NCI-H2227 treated with DMSO at 0.1 percent for 48 hours (cell line): Measurements from ENCODE around the gene MAP3K21.

Experiments used
- DNase-seq: peaks from one replicate; lab custom pipeline; 2025; lab: John Stamatoyannopoulos, UW

The MAP3K21 gene

DNA sequence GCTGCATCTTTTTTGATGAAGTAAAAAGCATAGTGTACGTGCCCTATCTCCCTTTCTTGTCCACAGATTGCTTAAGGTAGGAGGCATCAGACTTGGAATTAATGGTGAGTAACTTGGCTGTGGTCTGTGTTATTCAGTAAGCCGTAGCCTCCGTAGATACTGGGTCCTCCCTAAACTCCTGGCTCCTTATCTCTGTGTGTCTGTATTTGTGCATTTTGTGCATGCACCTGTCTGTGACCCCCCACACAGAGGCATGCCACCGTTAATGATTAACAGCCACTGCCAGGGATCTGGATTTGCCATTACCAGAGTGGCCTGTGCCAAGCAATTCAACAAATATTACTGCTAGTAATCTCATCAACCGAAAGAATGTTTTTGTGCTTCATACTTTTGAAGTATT lies 31.9 kb downstream of the MAP3K21 start:
- DNase-seq = no peak

DNA sequence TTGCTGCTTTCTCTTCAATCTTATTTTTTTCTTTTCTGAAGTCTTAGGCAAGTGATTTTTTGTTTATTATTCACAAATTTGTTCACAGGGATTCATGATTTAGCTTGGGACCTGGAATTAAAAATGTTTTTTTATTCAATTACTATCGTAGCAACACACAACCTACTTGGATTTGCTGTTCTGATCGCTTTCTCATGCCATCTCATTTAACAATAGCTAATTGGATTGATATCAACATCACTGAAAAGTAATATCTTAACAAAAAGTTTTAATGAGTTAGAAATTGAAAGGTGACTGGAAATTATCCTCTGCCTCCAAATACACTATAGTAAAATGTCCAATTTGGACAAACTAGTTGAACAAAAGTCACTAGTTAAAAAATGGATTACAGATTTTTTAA lies 32.4 kb downstream of the MAP3K21 start:
- no peak for DNase-seq

DNA sequence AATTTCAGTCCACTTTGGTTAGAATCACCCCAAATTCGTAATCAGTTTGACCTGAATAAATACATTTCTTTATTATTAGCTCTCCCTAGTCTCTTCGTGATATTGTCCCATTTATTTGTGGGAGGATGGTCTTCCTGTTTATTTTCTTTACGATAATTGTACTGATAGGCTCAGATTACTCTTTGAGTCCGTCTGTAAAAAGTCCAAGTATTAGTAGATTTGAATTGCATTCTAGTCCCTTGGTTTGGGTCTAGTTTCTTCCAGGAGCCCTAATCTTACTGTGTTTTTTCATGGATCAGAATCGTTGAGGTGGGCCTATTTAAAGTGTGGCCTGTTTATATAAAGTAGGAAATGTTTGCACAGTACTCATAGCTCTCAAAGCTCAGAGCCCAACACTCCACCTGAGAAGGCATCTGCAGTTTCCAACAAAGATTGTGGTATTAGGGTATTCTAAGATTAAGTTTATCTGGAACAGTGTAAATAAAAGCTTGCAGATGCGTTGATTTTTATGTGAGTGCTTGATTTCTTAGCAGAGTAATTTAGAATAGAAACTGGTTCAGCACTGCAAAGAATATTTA lies 33.1 kb downstream of the MAP3K21 start:
- DNase-seq = no peak

DNA sequence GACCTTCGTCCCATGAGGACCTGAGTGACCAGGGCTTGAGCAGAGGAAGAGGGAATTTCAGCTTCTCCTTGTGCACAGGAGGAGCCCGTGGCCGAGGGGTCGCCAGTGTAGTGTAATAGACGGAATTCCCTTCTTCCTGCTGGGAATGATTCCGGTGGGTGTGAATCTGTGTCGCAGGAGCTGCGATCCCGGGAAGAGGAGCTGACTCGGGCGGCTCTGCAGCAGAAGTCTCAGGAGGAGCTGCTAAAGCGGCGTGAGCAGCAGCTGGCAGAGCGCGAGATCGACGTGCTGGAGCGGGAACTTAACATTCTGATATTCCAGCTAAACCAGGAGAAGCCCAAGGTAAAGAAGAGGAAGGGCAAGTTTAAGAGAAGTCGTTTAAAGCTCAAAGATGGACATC lies 34.4 kb downstream of the MAP3K21 start:
- no peak for DNase-seq

DNA sequence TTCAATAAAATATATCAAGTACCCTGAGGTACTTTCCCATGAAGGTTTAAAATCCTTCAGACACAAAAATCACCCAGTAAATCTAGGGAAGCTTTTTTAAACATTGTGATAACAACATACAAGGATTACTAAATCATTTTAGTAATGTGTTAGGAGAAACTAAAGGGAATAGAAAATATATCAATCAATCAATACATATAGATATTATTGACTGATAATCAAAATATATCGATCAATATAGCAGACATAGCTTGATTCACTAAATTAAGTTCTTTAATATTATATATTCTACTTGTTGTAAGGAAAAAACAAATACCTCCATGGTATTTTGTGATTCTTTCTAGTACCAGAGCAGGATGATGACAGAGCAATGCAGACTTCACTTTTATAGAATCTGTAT lies 35.2 kb downstream of the MAP3K21 start:
- no peak for DNase-seq

DNA sequence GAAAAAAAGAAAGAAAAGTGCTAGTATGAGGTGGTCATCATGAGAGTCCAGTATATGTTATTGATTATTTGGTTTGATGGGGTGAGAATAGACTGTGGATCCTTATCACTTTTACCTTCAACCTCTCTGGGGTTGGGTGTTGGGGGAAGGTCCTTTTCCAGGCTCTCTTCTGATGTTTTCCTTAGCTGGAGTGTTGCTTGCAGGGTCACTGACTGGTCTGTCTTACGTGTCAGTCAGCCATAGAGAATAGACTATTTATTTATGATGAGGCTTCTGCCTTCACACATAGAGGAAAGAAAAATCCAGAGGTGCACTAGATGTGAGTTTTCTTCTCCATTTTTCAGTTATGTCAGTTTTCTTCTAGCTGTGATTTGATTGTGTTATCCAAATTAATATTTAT lies 36.5 kb downstream of the MAP3K21 start:
- no peak for DNase-seq

DNA sequence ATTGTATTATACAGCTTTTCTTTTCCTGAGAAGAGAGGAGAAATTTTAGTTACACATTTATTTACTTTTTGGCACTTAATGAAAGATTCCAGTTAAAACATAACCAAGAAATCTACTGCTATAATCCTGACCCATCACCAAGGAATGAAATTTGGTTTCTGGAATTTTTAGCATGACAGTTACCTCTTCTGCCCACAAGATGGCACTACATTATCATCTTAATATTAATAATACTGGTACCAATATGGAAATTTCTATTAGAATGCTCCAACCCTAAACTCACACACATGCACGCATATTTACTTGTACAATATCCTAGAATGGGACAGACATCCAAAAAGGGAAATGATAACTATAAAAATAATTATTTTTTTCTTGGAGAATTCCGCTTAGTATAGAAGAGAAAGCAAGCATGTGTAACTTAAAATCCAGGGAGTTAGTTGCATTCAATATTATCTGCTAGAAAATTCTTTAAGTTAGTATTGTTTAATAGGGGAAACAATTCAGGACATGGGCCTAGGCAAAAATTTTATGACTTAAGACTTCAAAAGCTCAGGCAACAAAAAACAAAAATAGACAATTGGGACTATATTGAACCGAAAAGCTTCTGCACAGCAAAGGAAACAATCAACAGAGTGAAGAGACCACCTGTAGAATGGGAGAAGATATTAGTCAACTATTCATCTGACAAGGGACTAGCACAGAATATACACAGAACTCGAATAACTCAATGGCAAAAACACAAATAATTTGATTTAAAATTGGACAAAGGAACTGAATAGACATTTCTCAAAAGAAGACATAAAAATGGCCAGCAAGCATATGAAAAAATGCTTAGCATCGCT lies 37.4 kb downstream of the MAP3K21 start:
- peak; percentile 48 for DNase-seq

DNA sequence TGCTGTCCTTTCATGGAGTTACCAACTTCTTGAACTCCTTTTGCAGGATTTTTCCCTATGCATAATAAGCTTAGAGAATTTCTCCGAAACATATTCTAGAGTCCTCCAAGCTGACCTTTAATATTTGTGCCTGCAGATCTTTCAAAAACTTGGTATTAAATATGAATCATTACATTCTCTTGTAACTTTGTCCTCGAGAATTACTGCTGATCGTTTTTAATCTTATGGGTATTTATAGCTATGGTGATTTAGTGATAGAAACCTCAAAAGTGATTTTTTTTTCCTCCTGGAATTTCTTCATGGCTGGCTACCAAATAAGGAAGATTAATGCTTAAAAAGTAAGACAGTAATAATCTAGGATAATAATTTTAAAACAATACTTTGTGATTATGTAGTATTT lies 39.1 kb downstream of the MAP3K21 start:
- no peak for DNase-seq

DNA sequence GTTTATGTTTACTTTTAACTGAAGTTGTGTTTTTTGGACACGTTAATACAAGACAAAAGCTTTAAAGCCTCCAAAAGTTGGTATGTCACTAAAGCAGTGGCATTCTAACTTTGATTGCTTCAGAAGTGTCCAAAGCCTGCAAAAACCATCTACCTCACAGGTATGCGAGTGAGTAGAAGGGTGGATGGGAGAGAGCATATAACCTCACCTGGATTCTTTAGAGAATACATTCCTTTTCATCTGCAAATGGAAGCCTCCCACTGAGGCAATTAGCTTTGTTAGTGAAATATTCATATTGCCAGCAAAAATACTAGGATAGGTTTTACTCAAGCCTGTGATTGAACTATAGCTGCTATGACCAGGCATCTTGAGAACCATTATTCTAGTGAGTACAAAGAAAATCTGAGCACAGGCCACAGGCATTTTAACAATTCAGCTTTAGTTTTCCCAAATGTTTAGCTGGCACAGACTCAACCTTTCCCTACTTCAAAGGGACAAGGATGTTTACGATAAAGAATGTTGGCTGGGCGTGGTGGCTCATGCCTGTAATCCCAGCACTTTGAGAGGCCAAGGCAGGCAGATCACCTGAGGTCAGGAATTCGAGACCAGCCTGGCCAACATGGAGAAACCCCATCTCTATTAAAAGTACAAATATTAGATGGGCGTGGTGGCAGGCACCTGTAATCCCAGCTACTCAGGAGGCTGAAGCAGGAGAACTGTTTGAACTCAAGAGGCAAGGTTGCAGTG lies 39.7 kb downstream of the MAP3K21 start:
- DNase-seq = no peak

DNA sequence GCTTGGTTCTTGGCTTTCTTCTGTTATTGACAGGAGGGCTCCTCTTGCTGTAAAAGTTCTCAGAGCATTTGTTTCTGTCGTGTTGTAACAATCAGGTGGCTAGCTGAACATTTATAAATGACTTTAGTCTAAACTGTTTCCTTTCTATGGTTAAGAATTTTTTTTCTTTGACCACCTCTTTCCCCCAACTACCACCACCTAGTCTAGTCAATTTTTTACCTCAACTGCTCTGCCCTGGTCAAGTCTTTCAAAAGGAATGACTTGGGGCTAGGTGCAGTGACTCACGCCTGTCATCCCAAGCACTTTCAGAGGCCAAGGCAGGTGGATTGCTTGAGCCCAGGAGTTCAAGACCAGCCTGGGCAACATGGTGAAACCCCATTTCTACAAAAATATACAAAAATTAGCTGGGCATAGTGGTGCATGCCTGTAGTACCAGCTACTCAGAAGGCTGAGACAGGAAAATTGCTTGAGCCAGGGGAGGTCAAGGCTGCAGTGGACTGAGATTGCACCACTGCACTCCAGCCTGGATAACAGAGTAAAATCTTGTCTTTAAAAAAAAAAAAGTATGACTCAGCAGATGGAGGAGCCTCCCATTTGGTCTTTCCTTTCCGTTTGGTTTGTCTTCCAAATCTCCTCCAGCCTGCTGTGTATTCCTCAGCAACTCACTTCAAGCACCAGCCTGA lies 40.7 kb downstream of the MAP3K21 start:
- DNase-seq = no peak

DNA sequence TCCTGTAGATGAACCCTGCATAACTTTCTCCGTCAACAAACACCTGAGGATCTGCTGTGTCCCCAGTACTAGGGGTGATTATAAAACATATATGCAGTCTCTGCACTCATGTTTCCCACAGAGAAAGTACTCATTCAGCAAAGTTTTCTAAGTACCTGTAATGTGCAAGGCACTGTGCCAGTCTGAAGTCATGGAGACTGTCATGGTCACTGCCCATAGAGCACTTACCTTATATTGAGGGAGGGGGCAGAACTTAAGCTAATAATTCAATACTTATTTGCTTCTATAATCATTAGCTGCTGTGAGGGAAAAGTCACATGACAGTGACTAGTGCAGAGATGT lies 41.2 kb downstream of the MAP3K21 start:
- DNase-seq = no peak

DNA sequence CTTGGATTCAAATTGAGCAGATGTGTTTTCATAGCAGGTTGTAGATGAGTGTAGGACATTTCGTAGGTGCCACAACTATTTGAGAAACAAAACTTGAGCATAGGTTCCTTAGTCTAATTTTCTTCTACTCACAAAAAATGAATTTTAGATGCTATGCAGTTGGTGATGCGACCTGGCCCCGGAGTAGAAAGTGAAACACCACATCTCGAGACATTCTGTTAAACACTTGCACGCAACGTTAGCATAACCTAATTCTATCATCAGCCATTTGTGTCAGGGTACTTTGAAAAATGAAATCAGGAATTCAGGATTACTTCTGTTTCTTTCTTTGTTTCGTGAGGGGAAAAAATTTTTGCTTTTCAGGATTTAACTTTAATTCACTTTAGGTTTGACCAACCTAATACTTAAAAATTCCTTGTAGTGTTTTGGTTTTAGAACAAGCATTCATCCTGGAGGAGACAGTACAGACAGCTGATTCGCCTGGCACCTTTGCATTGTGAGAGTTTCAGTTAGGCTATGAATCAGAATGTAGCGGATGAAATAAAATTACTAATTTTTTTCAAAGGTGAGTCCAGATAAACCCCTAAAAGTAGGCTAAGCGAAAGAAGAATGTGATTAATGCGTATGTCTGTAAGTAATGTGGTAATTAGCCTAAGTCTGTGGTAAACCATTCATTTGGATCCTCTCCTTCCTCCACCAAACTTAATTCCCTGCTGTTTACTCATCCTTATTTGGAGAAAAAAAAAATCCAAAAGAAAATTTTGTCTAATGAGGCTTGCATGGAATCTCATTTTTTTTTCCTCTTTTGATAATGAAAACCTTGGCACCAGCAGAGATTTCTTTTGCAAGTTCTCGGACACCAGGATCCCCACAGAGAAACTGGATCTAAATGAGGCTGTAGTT lies 44.9 kb downstream of the MAP3K21 start:
- no peak for DNase-seq

DNA sequence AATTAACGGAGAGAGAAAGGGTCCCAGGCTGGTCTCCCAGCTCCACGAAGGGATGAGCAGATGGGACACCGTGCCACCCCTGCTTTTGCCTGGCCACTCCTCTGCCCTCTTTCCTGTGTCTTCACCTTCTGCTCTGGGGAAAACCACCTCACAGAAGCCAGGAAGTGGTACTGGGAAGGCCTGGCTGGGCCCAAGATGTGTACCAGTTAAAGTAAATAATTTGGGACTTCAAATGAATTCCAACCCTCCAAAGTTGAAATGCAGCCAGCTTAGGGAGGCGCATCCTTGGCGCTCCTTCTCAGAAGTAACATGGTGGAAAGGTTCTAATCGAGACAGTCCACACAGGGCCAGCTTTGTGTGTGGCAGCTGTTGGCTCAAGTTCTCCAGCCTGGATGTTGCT lies 45.7 kb downstream of the MAP3K21 start:
- no peak for DNase-seq

DNA sequence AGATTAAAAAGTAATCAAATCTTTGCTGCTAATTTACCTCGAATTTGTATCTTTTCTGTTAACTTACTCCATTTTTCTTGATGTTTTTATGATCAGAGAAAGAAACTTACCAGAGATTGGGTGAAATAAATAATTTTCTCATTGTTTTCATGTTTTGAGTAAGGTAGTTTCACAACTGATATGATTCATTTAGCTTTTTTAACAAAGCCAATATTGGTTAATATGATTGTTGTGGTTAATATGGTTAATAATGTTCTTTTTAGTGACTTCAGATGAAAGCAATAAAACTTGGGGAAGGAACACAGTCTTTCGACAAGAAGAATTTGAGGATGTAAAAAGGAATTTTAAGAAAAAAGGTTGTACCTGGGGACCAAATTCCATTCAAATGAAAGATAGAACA lies 48.1 kb downstream of the MAP3K21 start:
- no peak for DNase-seq

DNA sequence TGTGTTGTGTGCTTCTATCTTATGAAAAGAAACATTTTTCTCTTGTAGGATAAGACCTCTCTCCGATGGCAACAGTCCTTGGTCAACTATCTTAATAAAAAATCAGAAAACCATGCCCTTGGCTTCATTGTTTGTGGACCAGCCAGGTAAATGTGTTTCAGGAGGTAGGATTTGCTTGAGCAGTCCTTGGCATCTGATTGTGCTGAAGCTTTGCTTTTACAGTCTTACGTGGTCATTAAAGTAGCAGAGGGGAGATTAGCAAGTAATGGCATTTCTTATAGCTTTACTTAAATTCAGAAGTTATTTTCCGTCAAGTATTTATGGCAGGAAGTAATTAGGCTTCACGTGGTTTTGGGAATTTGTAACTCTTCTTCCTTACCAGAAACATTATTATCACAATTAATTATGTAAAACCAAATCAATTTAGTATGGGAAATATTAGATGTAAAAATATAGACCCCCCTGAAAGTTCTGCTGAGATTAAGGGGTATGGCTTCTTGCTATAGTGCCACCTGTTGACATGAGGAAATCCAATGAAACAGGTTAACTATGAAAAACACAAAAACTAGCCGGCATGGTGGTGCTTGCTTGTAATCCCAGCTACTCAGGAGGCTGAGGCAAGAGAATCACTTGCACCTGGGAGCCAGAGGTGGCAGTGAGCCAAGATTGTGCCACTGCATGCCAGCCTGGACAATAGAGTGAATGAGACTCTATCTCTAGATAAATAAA lies 49.0 kb downstream of the MAP3K21 start:
- no peak for DNase-seq

DNA sequence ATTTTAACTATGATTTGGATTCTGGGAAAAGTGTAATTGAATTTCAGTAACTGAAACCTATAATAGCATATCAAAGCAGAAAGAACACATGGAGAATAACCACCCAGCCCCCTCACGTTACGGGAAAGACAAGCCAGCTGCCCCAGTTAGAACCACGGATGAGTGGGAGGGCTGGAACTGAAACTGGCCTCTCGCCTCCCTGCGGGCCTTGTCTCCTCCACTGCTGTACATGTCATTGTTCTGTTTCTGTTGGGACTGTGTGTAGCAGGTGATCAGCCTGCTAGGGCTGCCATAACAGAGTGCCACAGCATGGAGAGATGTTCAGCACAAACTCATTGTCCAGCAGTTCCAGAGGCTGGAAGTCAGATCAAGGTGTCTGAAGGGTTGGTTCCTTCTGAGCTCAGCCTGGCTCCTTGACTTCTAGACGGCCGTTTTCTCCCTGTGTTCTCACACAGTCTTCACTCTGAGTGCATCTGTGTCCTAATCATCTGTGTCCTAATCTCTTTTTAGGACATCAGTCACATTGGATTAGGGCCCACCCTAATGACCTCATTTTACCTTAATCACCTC lies 52.4 kb downstream of the MAP3K21 start:
- no peak for DNase-seq

DNA sequence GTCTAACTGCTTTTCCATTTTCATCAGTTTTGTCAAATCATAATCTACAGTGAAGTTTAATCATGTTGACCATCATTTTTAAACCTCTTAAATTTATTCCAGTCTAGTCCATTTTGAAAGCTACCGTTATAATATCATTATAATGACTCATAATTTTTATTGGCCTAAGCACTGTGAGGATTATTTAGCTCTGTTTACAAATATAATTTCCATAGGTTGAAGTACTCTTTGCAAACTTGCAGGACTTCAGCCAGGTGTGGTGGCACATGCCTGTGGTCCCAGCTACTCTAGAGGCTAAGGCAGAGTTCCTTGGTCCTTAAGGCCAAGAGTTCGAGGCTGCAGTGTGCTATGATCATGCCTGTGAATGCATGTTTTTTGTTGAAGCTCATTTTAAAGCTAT lies 54.3 kb downstream of the MAP3K21 start:
- DNase-seq = no peak

DNA sequence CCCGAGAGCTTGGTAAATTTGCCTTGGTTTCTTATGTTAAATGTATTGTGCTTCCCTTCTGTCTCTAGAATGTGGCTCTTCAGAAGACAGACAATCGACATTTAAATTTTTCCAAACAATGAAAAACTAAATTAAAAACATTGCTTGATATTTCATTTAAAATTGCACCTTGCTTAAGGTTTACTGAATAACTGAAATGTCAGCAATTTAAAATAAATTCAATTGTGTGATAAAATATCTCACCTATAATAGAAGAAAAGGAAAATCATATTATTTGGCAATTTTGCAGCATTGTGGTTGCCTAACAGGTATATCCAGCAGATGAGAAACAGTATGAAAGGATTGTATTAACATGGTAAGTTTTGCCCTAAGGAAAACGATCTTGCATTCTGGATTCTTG lies 56.5 kb downstream of the MAP3K21 start:
- no peak for DNase-seq

DNA sequence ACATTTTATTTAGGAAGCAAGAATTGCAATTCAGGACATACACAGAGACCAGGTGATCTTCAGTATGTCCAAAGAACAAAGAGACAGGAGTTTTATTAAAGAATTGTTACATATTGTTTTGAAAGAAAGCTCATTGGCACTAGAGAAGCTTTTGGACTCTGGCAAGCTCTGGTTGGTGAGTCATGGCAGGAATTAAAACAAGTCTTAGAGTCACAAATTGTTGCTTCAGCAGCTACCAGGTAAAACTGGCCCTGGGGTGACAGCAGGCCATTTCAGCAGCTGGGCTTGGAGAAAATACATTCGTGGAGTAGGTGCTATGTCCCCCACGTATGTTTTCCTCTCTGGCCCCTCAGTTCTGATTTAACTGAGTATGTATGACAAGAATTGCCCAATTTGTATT lies 58.8 kb downstream of the MAP3K21 start:
- DNase-seq = no peak

DNA sequence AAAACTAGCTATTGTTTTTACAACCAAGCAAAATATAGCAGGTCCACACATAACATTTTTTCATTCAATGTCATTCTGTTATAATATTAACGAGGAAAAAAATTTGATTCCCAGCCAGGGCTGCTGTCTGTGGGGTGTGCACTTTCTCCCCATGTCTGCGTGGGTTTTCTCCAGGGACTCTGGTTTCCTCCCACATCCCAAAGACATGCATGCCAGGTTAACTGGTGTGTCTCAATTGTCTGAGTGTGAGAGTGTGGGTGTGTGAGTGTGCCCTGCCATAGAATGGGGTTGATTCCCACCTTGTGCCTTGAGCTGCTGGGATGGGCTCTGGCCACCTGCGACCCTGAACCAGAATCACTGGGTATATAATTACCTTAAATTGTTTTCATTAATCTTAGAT lies 60.1 kb downstream of the MAP3K21 start:
- DNase-seq = no peak

DNA sequence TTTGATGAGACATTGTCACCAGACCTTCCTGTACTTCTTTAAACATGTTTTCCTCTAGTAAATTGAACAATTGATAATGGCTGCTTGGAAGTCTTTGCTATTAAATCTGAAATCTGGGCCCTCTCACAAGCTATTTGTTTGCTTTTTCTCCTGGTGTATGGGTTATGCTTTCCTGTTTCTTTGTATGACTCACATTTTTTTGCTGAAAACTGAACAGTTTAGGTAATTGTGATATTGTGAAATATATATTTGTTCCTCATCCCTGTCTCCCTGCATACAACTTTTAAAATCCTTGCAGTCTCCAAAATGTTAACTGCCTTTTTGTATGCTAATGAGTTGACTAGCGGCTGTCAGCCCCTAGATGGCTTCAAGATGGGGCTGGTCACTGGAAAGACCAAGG lies 61.6 kb downstream of the MAP3K21 start:
- DNase-seq = no peak
